Astrocyte of the spinal cord (primary cell): Measurements from ENCODE around the gene MDM2.

Experiments
- DNase-seq: peaks from one replicate; pipeline ENCODE4 v3.0.0; 2011; ENCODE audit warnings: low read depth, low spot score
- H3K4me3 ChIP-seq: 2 replicates; pipeline ENCODE4 v1.5.1; 2011; ENCODE audit warnings: low read depth, mild to moderate bottlenecking, low read length, moderate library complexity
- CTCF ChIP-seq: IDR thresholded peaks from 2 replicates; pipeline ENCODE4 v1.5.1; 2012; ENCODE audit warnings: low read depth, mild to moderate bottlenecking, low read length, inconsistent platforms
- in situ Hi-C: cut with HindIII; loops from 2 replicates; pipeline ENCODE4 v1.10.0; 2017; ENCODE audit warnings: low sequenced_read_pairs

The MDM2 gene

GRCh38 chr12:68773582-68773981, 34.4 kb upstream of the MDM2 start:
- in situ Hi-C loops: no loop called here
- no peak overlapping the region for H3K4me3 ChIP-seq
- TF ChIP-seq CTCF: no peak
- DNase-seq: no peak

GRCh38 chr12:68775121-68775630, 32.8 kb upstream of the MDM2 start:
- H3K4me3 ChIP-seq: no peak overlapping the region
- no peak for TF ChIP-seq CTCF
- no peak for DNase-seq
- in situ Hi-C loops: no loop called here

GRCh38 chr12:68776976-68777610, 30.9 kb upstream of the MDM2 start:
- no peak overlapping the region for H3K4me3 ChIP-seq
- no peak for DNase-seq
- no peak for TF ChIP-seq CTCF
- in situ Hi-C loops: no loop called here

GRCh38 chr12:68779280-68779679, 28.7 kb upstream of the MDM2 start:
- H3K4me3 ChIP-seq: no peak overlapping the region
- in situ Hi-C loops: no loop called here
- no peak for TF ChIP-seq CTCF
- DNase-seq: no peak

DNA sequence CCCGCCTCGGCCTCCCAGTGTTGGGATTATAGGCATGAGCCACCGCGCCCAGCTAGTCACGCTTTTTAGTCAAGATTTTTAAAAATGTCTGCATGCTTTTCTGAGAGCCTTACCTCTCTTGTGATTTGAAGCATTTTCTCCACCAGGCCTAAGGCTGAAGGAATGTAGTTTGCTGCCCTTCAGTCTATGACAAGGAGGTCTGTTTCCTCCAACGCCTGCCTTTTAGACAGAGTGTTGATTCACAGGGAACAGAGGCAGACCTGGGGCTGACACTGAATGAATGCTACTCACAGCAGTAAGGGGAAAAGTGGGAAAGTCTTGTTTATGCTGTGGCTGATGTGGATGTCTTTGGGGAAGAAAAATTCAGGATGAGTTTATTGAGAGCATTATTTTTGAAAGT, 27.2 kb upstream of the MDM2 start:
- no peak for DNase-seq

DNA sequence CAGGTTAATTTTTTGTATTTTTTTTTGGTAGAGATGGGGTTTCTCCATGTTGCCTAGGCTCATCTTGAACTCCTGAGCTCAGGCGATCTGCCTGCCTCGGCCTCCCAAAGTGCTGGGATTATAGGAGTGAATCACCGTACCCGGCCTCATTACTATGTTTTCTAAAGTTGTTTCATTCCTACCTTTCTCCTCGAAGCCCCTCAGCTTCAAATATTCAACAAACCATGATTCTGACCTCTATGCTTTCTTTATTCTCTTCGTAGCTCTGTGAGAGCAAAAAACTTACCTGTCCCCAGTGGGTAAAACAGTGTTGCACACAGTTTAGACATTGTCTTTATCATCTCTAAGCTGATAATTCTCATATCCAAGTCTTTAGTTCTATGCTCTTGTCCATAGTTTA, 26.2 kb upstream of the MDM2 start:
- in situ Hi-C loops: no loop called here
- no peak for DNase-seq
- H3K4me3 ChIP-seq: no peak overlapping the region
- TF ChIP-seq CTCF: no peak

More for the DNA sequence above, 27.2 kb upstream of the MDM2 start:
- in situ Hi-C loops: no loop called here
- H3K4me3 ChIP-seq: no peak overlapping the region
- no peak for TF ChIP-seq CTCF

DNA sequence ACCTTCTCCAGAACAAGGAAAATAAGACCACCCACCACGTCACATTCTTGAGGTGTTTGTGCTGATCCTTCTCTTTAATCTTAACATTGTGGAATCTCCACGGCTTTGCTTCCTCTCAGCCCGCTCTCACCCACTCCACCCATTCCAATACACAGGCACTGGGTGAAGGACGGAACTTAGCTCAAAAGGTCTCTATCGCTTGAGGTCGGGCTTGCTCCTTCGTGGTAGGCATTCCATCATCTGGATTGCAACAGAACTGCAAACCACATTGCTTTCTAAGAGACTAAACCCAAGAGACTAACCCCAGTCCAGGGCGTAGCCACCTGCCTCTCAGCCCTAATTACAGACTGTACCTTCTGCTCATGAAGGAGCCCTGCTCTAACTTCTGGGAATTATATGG, 24.0 kb upstream of the MDM2 start:
- in situ Hi-C loops: no loop called here
- no peak for DNase-seq
- TF ChIP-seq CTCF: no peak
- no peak overlapping the region for H3K4me3 ChIP-seq
